HG02970 (cell line): ENCODE data around the gene ABCF3.
A peak's percentile ranks its signal among the peaks of the same experiment; 100 is the strongest.

ENCODE experiments used
- ATAC-seq: cut with Tn5 transposase; IDR thresholded peaks from one replicate; pipeline ENCODE4 v1.9.1; 2021; ENCODE audit warnings: mild to moderate bottlenecking, moderate library complexity, moderate number of reproducible peaks; ENCODE audit not compliant: unreplicated experiment, low FRiP score

Gene ABCF3

GRCh38 chr3:184183679-184184078, 2.3 kb upstream of the ABCF3 start:
- ATAC-seq, result no peak

GRCh38 chr3:184184546-184185230, 1.3 kb upstream of the ABCF3 start:
- no peak for ATAC-seq

GRCh38 chr3:184185461-184186183, 377 bp upstream of the ABCF3 start:
- ATAC-seq, result peak; percentile 95

- no peak for ATAC-seq
These were observed 856 bp downstream of the ABCF3 start for GRCh38 chr3:184186902-184187207.

GRCh38 chr3:184188080-184188479, 2.1 kb downstream of the ABCF3 start:
- ATAC-seq, result no peak

GRCh38 chr3:184189421-184189820, 3.4 kb downstream of the ABCF3 start:
- ATAC-seq, result no peak

- ATAC-seq, result no peak
These were observed 6.9 kb downstream of the ABCF3 start for GRCh38 chr3:184192889-184193288.

- no peak for ATAC-seq
These were observed 8.1 kb downstream of the ABCF3 start for GRCh38 chr3:184193991-184194539.

- ATAC-seq, result no peak
These were observed 10.5 kb downstream of the ABCF3 start for GRCh38 chr3:184196536-184196935.

- no peak for ATAC-seq
These were observed 12.5 kb downstream of the ABCF3 start for GRCh38 chr3:184198509-184198908.

- ATAC-seq, result no peak
These were observed 14.8 kb downstream of the ABCF3 start for GRCh38 chr3:184200825-184201224.

- no peak for ATAC-seq
These were observed 17.5 kb downstream of the ABCF3 start for GRCh38 chr3:184203526-184203925.

GRCh38 chr3:184209146-184209923, 23.3 kb downstream of the ABCF3 start:
- no peak for ATAC-seq

- no peak for ATAC-seq
These were observed 25.3 kb downstream of the ABCF3 start for GRCh38 chr3:184211297-184211696.

- no peak for ATAC-seq
These were observed 25.7 kb downstream of the ABCF3 start for GRCh38 chr3:184211718-184212117.

- ATAC-seq, result no peak
These were observed 32.8 kb downstream of the ABCF3 start for GRCh38 chr3:184218814-184219213.

GRCh38 chr3:184222521-184222920, 36.5 kb downstream of the ABCF3 start:
- no peak for ATAC-seq

- ATAC-seq, result no peak
These were observed 37.9 kb downstream of the ABCF3 start for GRCh38 chr3:184223946-184224345.

- no peak for ATAC-seq
These were observed 41.5 kb downstream of the ABCF3 start for GRCh38 chr3:184227481-184227935.

GRCh38 chr3:184228376-184229137, 42.6 kb downstream of the ABCF3 start:
- no peak for ATAC-seq
